Stimulated activated CD8-positive, alpha-beta memory T cell treated with anti-CD3 and anti-CD28 coated beads, Interleukin-7, amount 100 ng/mL, for 48 hours (primary cell): ENCODE measurements around the gene WFDC1.

Experiments used
- DNase-seq, 2 donors: peaks; one replicate each; pipeline ENCODE4 v3.0.0-alpha.2; 2020; ENCODE audit warnings: low read depth in 1 of 2; ENCODE audit errors: extremely low read depth in 1 of 2

WFDC1 gene

GRCh38 chr16:84349862-84350684 is 55.4 kb downstream of the WFDC1 start:
- no peak for DNase-seq

- DNase-seq = no peak
These were observed 56.2 kb downstream of the WFDC1 start for GRCh38 chr16:84350685-84351400.

DNA sequence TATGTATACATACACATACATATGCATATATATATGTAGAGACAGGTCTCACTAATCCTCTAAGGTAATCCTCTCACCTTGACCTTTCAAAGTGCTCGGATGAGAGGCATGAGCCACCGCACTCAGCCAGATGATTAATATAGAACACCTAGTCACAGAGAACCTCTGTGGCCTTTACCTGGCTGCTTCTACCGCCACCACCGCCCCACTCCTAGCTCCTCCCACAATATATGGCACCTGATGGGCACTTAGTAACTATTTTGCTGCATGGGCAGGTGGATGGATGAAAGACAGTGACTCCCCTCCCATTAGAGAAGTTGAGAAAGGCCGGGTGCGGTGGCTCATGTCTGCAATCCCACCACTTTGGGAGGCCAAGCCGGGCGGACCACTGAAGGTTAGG is 57.0 kb downstream of the WFDC1 start:
- DNase-seq = no peak

- DNase-seq = no peak
These were observed 59.6 kb downstream of the WFDC1 start for GRCh38 chr16:84354306-84354705.

DNA sequence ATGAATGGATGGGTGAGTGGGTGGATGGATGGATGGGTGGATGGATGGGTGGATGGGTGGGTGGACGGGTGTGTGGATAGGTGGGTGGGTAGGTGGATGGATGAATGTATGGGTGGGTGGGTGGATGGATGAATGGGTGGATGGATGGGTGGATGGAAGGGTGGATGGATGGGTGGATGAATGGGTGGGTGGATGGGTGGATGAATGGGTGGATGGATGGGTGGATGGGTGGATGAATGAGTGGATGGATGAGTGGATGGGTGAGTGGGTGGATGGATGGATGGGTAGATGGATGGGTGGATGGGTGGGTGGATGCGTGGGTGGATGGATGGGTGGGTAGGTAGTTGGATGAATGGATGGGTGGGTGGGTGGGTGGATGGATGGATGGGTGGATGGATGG is 60.5 kb downstream of the WFDC1 start:
- no peak for DNase-seq

GRCh38 chr16:84356176-84356575 is 61.5 kb downstream of the WFDC1 start:
- DNase-seq = no peak

DNA sequence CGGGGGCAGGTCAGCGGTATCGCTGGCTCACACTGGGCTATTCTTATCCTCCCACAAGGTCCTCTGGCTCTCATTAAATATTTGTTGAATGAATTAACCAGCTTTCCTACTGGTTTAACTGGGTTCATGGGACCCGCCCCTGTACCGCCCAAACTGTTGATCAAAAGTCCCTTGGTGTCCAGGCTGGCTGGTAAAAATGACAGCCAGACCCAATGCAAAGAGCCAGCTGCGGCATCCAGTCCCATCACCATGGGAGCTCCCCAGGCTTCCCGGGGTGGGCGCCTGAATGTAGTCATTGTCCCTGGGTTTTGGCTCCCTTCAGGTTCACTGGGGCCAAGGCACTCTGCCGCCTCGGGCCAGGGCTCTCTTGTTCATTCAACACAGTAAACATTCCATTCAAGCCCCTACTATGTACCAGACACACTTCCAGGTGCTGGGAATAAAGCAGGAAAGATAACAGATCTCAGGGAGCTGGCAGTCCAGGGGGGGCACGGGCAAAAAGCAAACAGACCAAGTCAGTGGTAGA is 62.0 kb downstream of the WFDC1 start:
- no peak for DNase-seq

GRCh38 chr16:84357191-84357651 is 62.5 kb downstream of the WFDC1 start:
- DNase-seq = peak in 1 of 2 donors; percentile 17

GRCh38 chr16:84358601-84359295 is 64.1 kb downstream of the WFDC1 start:
- DNase-seq = no peak

DNA sequence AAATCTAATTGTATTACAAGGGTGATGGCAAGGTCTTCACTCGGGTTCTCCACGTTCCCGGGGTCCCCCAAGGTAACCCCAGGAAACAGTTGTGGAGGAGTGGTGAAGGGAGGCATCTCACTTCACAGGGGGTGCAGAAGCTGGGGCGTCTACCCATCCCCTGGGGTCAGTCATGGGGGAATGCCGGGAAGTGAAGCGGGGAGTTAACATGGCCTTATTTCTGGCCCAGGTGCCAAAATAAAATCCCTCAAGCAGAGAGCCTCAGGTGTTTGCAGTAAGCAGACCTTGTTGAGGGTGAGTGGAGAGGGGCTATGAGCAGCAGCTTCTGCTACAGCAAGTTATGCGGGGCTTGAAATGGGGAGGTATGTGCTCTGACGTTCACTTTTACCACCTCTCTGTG is 64.6 kb downstream of the WFDC1 start:
- no peak for DNase-seq

- peak; percentile 8 to 48 for DNase-seq
These were observed 65.5 kb downstream of the WFDC1 start for GRCh38 chr16:84360170-84360569.

GRCh38 chr16:84360748-84361147 is 66.1 kb downstream of the WFDC1 start:
- no peak for DNase-seq

DNA sequence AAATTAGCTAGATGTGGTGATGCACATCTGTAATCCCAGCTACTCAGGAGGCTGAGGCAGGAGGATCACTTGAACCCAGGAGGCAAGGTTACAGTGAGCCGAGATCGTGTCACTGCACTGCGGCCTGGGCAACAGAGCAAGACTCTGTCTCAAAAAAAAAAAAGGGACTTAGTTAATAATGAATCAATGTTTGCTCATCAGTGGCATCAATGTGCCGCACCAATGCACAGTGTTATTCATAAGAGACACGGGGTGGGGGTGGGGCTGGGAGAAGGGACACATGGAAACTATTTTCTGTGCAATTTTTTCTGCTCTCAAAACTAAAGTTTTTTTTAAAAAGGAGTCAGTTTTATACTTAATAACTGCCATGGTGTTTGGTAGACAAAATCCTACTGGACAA is 66.9 kb downstream of the WFDC1 start:
- DNase-seq = no peak

DNA sequence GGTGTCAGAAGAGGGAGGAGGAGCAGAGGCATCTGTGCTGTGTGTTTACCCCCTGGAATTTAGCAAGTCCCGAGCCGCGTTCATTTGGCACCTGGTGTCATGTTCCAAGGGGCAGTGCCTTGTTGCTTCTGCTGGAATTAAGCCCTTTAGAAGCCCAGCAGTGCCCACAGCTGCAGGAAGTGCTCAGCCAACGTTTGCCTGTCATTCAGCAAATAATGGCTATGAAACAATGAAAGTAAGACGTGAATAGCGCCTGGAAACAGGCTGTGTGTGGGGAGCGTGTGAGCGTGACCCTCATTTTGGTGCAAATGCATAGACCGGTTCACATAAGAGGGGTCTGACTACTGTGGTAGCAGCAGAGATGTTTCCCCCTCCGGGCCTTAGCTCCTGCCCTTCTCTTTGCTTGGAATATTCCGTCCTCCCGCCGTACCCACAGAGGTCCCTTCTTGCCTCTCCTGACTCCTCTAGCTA is 67.8 kb downstream of the WFDC1 start:
- DNase-seq = no peak

GRCh38 chr16:84366208-84366607 is 71.5 kb downstream of the WFDC1 start:
- DNase-seq = no peak

- no peak for DNase-seq
These were observed 72.6 kb downstream of the WFDC1 start for GRCh38 chr16:84367297-84367680.

DNA sequence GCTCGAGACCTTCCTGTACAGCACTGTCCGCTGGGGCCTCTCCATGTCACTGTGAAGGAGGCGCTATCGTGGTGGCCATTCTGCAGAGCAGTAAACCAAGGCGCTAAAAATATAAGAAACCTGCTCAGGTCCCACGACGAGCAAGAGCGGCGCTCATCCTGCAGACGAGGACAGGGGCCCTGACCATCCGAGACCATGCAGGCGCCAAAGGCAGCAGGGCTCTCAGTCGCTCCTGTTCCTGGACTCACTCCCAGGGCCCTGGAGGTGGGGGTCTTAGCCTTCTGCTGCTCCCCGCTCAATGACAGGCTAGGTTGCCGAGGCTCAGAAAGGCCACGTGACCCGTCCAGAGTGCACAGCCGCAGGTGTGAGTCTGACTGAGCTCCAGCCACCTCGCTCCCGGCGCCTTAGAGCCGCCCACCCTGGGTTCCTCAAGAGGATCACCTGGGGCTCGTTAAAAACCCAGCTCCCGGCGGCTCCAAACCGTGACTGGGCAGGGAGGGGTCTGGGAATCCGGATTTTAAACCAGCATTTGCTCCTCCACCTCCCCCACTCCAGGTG is 73.2 kb downstream of the WFDC1 start:
- DNase-seq = no peak

- DNase-seq = no peak
These were observed 73.8 kb downstream of the WFDC1 start, which contains the start of gene ATP2C2 for GRCh38 chr16:84368308-84368996. TSS of gene ATP2C2 (plus strand) at chr16:84368538. CDS start at chr16:84368616, 78 bp downstream.

- no peak for DNase-seq
These were observed 74.4 kb downstream of the WFDC1 start for GRCh38 chr16:84369105-84369504.

- no peak for DNase-seq
These were observed 75.4 kb downstream of the WFDC1 start for GRCh38 chr16:84369938-84370627.
